ENCODE results near the gene HES2. TPM values are rescaled to one million over a fixed set of nuclear protein-coding genes. Genes with fewer than 3 reads are reported as not detected.

Gene HES2
- total and polyA plus RNA-seq, 4 donors: 0.26 to 5.0 (median 2.7) TPM

DNA sequence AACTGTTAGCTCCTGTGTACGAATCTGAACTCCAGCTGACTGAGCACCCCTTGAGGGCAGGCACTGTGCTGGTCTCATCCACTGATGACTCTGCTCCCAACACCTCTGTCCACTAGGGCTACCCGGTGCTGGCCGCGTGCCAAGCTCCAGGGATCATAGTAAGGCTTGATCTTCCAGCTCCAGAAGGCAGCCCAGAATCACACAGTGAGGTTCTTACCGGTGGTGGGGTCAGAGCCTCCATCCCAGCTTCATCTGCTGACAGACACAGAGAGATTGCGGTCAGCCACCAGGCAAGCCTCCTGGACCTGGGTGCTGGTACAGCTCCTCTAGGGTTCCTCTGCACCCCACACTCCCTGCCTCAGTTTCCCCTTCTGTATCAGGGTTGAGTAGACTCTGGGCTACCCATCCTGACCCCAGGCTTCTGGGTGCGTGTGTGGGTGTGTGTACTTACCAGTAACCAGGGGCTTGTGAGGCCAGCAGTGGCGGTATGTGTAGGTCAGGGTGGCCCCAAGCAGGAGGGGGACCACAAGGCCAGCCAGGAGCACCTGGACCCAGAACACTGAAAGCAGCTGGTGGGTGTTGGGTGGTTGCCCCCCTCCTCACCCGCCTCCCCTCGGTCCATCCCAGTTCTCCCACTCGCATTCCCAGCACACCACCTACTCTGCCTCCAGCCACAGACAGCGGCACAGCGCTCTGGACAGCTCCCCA, 42.8 kb upstream of the HES2 start:
- H3K4me3 ChIP-seq: no peak overlapping the region
- WGBS, 2 donors: 90 to 93% methylated on average over 13 of the region's 13 CpGs
- no peak overlapping the region for H3K27ac ChIP-seq (ENCODE audit: low read depth in 1 of 2, low read length in 1 of 2)
- TF ChIP-seq, protein P1, sequence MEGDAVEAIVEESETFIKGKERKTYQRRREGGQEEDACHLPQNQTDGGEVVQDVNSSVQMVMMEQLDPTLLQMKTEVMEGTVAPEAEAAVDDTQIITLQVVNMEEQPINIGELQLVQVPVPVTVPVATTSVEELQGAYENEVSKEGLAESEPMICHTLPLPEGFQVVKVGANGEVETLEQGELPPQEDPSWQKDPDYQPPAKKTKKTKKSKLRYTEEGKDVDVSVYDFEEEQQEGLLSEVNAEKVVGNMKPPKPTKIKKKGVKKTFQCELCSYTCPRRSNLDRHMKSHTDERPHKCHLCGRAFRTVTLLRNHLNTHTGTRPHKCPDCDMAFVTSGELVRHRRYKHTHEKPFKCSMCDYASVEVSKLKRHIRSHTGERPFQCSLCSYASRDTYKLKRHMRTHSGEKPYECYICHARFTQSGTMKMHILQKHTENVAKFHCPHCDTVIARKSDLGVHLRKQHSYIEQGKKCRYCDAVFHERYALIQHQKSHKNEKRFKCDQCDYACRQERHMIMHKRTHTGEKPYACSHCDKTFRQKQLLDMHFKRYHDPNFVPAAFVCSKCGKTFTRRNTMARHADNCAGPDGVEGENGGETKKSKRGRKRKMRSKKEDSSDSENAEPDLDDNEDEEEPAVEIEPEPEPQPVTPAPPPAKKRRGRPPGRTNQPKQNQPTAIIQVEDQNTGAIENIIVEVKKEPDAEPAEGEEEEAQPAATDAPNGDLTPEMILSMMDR (IDR thresholded peaks at IDR 0.05; ENCODE audit: control extremely low read depth, extremely low read depth): no peak
- peaks cover 0 to 3% (median 0%) of the 10 kb centered on the region in 4 donors for H3K9me3 ChIP-seq (ENCODE audit: control insufficient read depth in 4 of 4, insufficient read depth in 3 of 4, low read length in 3 of 4)
- no peak for ATAC-seq (ENCODE audit: insufficient read depth, low FRiP score)
- DNase-seq: no peak
- H3K9ac ChIP-seq (ENCODE audit: insufficient read depth in 1 of 2, low read length in 2 of 2): no peak overlapping the region
- H3K4me1 ChIP-seq (ENCODE audit: control insufficient read depth in 5 of 5, insufficient read depth in 5 of 5, low read length in 5 of 5): peaks cover 0 to 20% (median 0%) of the 10 kb centered on the region in 5 donors
- H3K36me3 ChIP-seq (ENCODE audit: control insufficient read depth in 4 of 4, insufficient read depth in 4 of 4, low read length in 4 of 4): peaks cover 0 to 7% (median 4%) of the 10 kb centered on the region in 4 donors
- peaks cover 0 to 5% (median 0%) of the 10 kb centered on the region in 3 donors for H3K27me3 ChIP-seq (ENCODE audit: control insufficient read depth in 3 of 3, insufficient read depth in 3 of 3, low read length in 2 of 3)

DNA sequence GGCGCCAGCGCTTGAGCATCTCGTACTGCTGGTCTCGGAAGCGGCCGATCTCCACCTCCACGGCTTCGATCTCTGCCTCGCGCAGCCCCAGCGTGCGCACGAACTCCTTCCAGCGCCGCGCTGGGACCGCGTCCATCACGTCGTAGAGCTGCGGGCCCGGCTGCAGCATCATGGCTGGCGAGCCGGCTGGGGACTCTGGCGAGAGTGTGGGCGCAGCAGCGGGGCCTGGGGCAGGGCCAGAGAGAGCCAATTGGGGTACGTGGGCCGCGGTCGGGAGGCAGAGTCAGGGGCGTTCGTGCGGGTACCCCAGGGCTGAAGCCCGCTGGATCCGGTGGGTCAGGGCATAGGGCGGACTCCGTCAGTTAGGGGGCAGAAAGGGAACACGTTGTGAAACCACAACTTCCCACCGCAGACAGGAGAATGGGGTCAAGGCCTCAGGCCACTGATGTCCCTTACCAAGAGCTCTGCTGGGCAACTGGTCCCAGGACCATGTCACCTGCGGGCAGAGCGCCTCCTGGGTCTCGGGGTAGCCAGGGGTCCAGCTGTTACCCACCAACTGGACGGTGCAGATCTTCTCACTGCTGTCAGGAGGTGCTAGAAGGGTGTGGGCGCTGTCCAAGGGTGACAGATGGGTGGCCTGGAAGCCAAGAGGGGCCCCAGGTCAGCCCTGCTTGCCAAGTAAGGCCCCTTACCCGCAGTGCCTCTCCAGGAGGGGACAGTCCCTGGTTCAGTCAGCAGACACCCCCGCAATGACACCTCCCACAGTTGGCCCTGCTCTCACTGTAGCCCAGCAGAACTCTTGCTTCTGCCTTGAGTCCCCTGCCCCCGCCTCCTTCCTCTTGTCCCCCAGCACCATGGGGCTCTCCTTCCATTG, 42.1 kb upstream of the HES2 start:
- DNase-seq: no peak
- Histone ChIP-seq H3K36me3 (ENCODE audit: control insufficient read depth in 4 of 4, insufficient read depth in 4 of 4, low read length in 4 of 4) (peaks cover 0 to 7% (median 4%) of the 10 kb centered on the region in 4 donors), H3K27me3 (ENCODE audit: control insufficient read depth in 3 of 3, insufficient read depth in 3 of 3, low read length in 2 of 3) (peaks cover 0 to 11% (median 7%) of the 10 kb centered on the region in 3 donors), H3K27ac (ENCODE audit: low read depth in 1 of 2, low read length in 1 of 2) (no peak overlapping the region), H3K4me1 (ENCODE audit: control insufficient read depth in 5 of 5, insufficient read depth in 5 of 5, low read length in 5 of 5) (peaks cover 0 to 20% (median 0%) of the 10 kb centered on the region in 5 donors), H3K9ac (ENCODE audit: insufficient read depth in 1 of 2, low read length in 2 of 2) (no peak overlapping the region), H3K4me3 (no peak overlapping the region), H3K9me3 (ENCODE audit: control insufficient read depth in 4 of 4, insufficient read depth in 3 of 4, low read length in 3 of 4) (peaks cover 0 to 3% (median 0%) of the 10 kb centered on the region in 4 donors)
- ATAC-seq (ENCODE audit: insufficient read depth, low FRiP score): no peak
- TF ChIP-seq, protein P1 (IDR thresholded peaks at IDR 0.05; ENCODE audit: control extremely low read depth, extremely low read depth): no peak
- 89 to 92% methylated on average over 48 of the region's 48 CpGs for WGBS, 2 donors

DNA sequence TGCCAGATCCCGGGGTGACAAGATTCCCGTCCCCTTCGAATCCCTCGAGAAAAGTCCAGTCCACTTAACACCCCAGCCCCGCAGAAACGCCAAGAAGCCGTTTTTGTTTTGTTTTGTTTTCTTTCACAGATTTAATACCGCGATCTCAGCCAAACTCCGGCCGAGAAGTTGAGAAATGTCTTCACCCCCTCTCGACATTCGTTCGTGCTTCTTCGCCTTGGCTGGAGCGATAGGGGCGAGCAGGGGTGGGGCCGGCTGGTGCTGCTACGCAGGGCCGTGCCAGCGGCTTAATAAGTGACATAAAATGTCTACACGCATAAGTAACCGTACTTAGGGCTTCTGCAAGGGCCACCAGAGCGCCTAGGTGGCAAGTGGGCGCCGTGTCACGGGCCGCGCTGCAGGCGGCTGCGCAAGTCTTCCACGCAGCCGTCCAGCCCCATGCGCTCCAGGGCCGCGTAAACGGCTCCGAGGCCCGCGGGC, 41.4 kb upstream of the HES2 start:
- TF ChIP-seq, protein P1 (IDR thresholded peaks at IDR 0.05; ENCODE audit: control extremely low read depth, extremely low read depth): no peak
- DNase-seq (peak; percentile 60 to 78 (median 74)), ATAC-seq (ENCODE audit: insufficient read depth, low FRiP score) (no peak)
- Histone ChIP-seq H3K4me3 (no peak overlapping the region), H3K9ac (ENCODE audit: insufficient read depth in 1 of 2, low read length in 2 of 2) (peak overlapping the region in 1 of 2 donors; percentile 53), H3K9me3 (ENCODE audit: control insufficient read depth in 4 of 4, insufficient read depth in 3 of 4, low read length in 3 of 4) (peaks cover 0 to 6% (median 0%) of the 10 kb centered on the region in 4 donors), H3K4me1 (ENCODE audit: control insufficient read depth in 5 of 5, insufficient read depth in 5 of 5, low read length in 5 of 5) (peaks cover 0 to 20% (median 0%) of the 10 kb centered on the region in 5 donors), H3K27ac (ENCODE audit: low read depth in 1 of 2, low read length in 1 of 2) (no peak overlapping the region), H3K27me3 (ENCODE audit: control insufficient read depth in 3 of 3, insufficient read depth in 3 of 3, low read length in 2 of 3) (peaks cover 0 to 18% (median 14%) of the 10 kb centered on the region in 3 donors), H3K36me3 (ENCODE audit: control insufficient read depth in 4 of 4, insufficient read depth in 4 of 4, low read length in 4 of 4) (peaks cover 0 to 7% (median 4%) of the 10 kb centered on the region in 4 donors)
- 78 to 89% methylated on average over 40 of the region's 40 CpGs for WGBS, 2 donors

Data from lung (tissue), 12 donors.